ENCODE measurements around the gene NOM1.

Gene NOM1

DNA sequence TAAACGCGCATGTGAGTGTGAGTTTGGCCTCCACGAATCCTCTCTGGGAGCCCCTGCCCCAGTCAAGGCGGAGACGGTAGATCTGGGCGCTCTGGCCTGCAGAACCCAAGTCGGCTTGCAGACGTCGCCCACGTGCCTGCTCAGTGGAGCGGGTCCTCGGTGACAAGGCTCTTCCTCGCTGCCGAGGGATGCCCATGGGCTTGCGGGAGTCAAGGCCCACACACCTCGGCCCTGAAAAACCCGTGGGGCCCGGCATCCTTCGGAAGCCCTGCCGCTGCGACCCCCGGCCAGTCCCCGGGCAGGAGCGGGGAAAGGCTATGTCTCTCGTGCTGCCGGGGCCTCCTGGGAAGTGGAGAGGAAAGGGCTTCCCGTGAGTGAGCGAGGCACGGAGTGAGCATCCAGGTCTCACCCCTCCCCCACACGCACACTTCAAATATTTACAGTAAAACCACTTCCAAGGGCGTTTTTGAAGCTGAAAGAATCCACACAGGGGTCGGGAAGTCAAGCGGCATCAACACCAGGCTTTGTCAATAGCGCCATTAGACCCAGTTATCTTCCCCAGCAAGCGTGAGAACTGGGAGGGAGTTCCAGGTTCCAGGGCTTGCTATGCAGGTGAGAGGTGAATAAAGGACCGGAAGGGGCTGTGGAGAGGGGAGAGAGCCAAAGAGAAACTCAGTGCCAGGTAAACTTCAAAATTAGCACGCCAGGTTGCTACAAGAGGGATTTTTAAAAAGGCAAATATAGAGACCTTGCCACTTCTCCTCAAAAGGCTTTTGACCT is 62.0 kb downstream of the NOM1 start:
- no peaks in the 10 kb centered on the region for H3K9me3 ChIP-seq (ENCODE audit: insufficient read depth, low read length)
- peaks cover 4% of the 10 kb centered on the region; the same call in 1 of the 2 replicates for H4K20me1 ChIP-seq (ENCODE audit: insufficient read depth, low read length)
- peaks cover 8% of the 10 kb centered on the region for H3K36me3 ChIP-seq (replicated peaks; ENCODE audit: low read depth, low read length)
- H3K27ac ChIP-seq (ENCODE audit: low read length), result no peak overlapping the region; the same call in 1 of the 2 replicates
- peak overlapping the region; percentile 91 for H3K4me3 ChIP-seq (ENCODE audit: low read length)
- H3K4me1 ChIP-seq (ENCODE audit: low read length), result peaks cover 32% of the 10 kb centered on the region
- peaks cover 50% of the 10 kb centered on the region for H3K79me2 ChIP-seq (ENCODE audit: low read length)
- H3K27me3 ChIP-seq (ENCODE audit: low read depth, low read length), result no peaks in the 10 kb centered on the region
- H3K9ac ChIP-seq (ENCODE audit: low read length), result peak overlapping the region; percentile 81
- no peak for TF ChIP-seq EZH2phosphoT487 (IDR thresholded peaks at IDR 0.05; ENCODE audit: low read depth)
- TF ChIP-seq, protein P1, sequence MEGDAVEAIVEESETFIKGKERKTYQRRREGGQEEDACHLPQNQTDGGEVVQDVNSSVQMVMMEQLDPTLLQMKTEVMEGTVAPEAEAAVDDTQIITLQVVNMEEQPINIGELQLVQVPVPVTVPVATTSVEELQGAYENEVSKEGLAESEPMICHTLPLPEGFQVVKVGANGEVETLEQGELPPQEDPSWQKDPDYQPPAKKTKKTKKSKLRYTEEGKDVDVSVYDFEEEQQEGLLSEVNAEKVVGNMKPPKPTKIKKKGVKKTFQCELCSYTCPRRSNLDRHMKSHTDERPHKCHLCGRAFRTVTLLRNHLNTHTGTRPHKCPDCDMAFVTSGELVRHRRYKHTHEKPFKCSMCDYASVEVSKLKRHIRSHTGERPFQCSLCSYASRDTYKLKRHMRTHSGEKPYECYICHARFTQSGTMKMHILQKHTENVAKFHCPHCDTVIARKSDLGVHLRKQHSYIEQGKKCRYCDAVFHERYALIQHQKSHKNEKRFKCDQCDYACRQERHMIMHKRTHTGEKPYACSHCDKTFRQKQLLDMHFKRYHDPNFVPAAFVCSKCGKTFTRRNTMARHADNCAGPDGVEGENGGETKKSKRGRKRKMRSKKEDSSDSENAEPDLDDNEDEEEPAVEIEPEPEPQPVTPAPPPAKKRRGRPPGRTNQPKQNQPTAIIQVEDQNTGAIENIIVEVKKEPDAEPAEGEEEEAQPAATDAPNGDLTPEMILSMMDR (IDR thresholded peaks at IDR 0.05; ENCODE audit: low read depth, low read length), result no peak
- peak overlapping the region; percentile 82 for H3K4me2 ChIP-seq (ENCODE audit: low read length)
- H2AFZ ChIP-seq (ENCODE audit: low read depth, low read length), result peak overlapping the region; percentile 66

DNA sequence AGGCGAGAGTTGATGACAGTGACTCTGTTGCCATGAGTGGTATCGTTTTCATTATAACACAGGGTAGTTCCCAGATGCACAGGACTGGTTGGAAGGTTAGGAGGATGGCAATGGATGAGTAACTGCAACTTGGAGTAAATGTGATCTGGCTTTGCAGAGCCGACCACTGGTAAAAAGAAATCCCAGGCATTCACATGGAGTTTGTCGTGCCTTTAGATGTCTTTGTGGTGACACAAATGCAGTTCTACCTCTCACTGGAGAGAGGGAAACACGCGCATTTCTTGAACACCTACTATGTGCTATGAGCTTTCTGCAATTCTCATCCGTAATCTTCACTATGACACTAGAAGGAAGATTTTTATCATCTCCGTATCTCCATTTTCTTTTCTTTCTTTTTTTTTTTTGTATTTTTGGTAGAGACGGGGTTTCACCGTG is 62.6 kb downstream of the NOM1 start:
- Histone ChIP-seq H3K36me3 (replicated peaks; ENCODE audit: low read depth, low read length) (peaks cover 6% of the 10 kb centered on the region), H3K9me3 (ENCODE audit: insufficient read depth, low read length) (no peaks in the 10 kb centered on the region), H3K27me3 (ENCODE audit: low read depth, low read length) (no peaks in the 10 kb centered on the region), H3K9ac (ENCODE audit: low read length) (no peak overlapping the region), H4K20me1 (ENCODE audit: insufficient read depth, low read length) (peaks cover 4% of the 10 kb centered on the region; the same call in 1 of the 2 replicates), H3K4me2 (ENCODE audit: low read length) (peak overlapping the region; percentile 82), H3K4me3 (ENCODE audit: low read length) (peak overlapping the region; percentile 91), H3K4me1 (ENCODE audit: low read length) (peaks cover 37% of the 10 kb centered on the region), H3K27ac (ENCODE audit: low read length) (no peak overlapping the region), H3K79me2 (ENCODE audit: low read length) (peaks cover 44% of the 10 kb centered on the region), H2AFZ (ENCODE audit: low read depth, low read length) (no peak overlapping the region)
- no peak for TF ChIP-seq EZH2phosphoT487 (IDR thresholded peaks at IDR 0.05; ENCODE audit: low read depth)
- TF ChIP-seq, protein P1 (IDR thresholded peaks at IDR 0.05; ENCODE audit: low read depth, low read length), result no peak

DNA sequence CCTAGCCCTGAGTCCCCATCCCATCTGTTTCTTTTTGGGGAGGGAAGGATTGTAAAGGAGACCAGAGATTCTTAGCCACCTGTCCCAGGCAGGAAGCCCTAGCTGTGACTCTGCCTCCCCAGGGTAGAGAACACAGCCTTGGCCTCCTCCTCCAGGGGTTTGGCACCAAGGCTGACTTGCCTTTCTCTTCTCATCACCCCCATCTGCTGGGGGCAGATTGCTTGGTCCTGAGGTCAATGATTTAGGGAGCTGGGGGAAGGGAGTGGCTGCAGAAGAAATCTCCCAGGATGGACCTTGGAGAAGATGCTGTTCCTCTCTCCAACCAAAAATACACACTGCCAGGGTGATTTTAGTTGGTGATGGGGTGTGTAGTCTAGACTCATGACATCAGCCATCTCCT is 63.6 kb downstream of the NOM1 start:
- Histone ChIP-seq H3K9ac (ENCODE audit: low read length) (no peak overlapping the region), H3K4me2 (ENCODE audit: low read length) (no peak overlapping the region), H4K20me1 (ENCODE audit: insufficient read depth, low read length) (no peaks in the 10 kb centered on the region), H3K36me3 (replicated peaks; ENCODE audit: low read depth, low read length) (no peaks in the 10 kb centered on the region), H3K27me3 (ENCODE audit: low read depth, low read length) (no peaks in the 10 kb centered on the region), H3K27ac (ENCODE audit: low read length) (no peak overlapping the region), H3K4me1 (ENCODE audit: low read length) (peaks cover 29% of the 10 kb centered on the region), H3K4me3 (ENCODE audit: low read length) (no peak overlapping the region), H3K79me2 (ENCODE audit: low read length) (peaks cover 35% of the 10 kb centered on the region), H3K9me3 (ENCODE audit: insufficient read depth, low read length) (no peaks in the 10 kb centered on the region), H2AFZ (ENCODE audit: low read depth, low read length) (no peak overlapping the region)
- TF ChIP-seq, protein P1 (IDR thresholded peaks at IDR 0.05; ENCODE audit: low read depth, low read length), result no peak
- no peak for TF ChIP-seq EZH2phosphoT487 (IDR thresholded peaks at IDR 0.05; ENCODE audit: low read depth)

DNA sequence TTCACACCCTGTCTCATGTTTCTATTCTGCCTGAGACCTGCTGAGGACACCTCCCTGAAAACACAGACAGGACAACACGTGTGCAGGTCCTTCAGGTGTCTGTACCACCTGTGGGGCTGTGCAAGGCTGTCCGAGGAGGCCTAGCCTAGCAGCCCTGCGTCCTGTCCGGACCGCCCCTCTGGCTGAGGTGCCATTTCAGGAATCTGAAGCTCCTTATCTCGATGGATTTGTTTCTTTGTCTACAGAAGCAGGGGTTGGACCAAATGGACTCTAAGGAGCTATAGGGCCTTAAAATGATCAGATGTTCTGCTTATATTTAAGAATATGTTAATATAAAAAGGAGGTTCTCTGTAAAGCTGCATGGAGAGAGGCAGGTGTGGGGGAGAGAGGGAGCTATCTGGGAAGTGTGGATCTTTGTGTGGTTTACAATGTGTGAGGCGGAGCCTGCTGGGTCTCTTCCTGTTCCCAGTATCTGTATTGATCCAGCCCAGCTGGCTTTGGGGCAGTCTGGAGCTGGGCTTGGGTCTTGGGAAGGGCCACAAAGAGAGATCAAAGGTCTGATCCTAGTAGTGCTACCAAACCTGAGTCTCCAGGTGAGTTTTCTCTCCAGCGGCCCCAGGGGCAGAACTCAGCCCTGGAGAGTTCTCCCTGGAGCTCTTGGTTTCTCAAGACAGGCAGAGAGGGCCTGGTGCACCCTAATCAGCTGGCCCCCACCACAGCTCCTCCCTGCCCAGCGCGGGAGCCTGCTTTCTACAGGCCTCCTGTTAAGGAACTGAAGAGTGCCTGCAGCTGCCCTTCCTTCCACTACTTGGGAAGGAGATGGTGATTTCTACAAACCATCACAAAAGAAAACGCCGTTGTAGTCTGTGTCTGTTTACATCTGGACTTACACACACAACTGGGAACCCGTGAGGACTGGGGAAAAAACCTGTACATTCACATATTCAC is 64.4 kb downstream of the NOM1 start:
- Histone ChIP-seq H3K27ac (ENCODE audit: low read length) (no peak overlapping the region), H3K9ac (ENCODE audit: low read length) (no peak overlapping the region), H2AFZ (ENCODE audit: low read depth, low read length) (no peak overlapping the region), H3K9me3 (ENCODE audit: insufficient read depth, low read length) (no peaks in the 10 kb centered on the region), H3K27me3 (ENCODE audit: low read depth, low read length) (no peaks in the 10 kb centered on the region), H3K4me2 (ENCODE audit: low read length) (no peak overlapping the region), H3K4me1 (ENCODE audit: low read length) (peaks cover 22% of the 10 kb centered on the region), H4K20me1 (ENCODE audit: insufficient read depth, low read length) (no peaks in the 10 kb centered on the region), H3K36me3 (replicated peaks; ENCODE audit: low read depth, low read length) (no peaks in the 10 kb centered on the region), H3K79me2 (ENCODE audit: low read length) (peaks cover 27% of the 10 kb centered on the region), H3K4me3 (ENCODE audit: low read length) (no peak overlapping the region)
- TF ChIP-seq EZH2phosphoT487 (IDR thresholded peaks at IDR 0.05; ENCODE audit: low read depth), result no peak
- TF ChIP-seq, protein P1 (IDR thresholded peaks at IDR 0.05; ENCODE audit: low read depth, low read length), result no peak
